Nephron progenitor cell (in vitro differentiated cells): Measurements from ENCODE around the gene ITGA3.
"Not testable (repeated sequence)": the region's sequence is repeated elsewhere in the genome, so short reads cannot be mapped to it uniquely, and the experiment has no call there.

Source experiments
- DNase-seq: peaks from one replicate; pipeline ENCODE4 v3.0.0; 2021
- H3K27ac Mint-ChIP-seq: 2 replicates; pipeline ENCODE4 v1.8.0; 2021; ENCODE audit warnings: mild to moderate bottlenecking, moderate library complexity, mixed read lengths
- H3K27me3 Mint-ChIP-seq: 2 replicates; pipeline ENCODE4 v1.8.0; 2021; ENCODE audit warnings: mild to moderate bottlenecking, low read depth, mixed read lengths; ENCODE audit not compliant: poor library complexity
- H3K36me3 Mint-ChIP-seq: 2 replicates; pipeline ENCODE4 v1.8.0; 2021; ENCODE audit warnings: low read depth, mixed read lengths
- H3K4me1 Mint-ChIP-seq: 2 replicates; pipeline ENCODE4 v1.8.0; 2021; ENCODE audit warnings: mixed read lengths
- H3K4me3 Mint-ChIP-seq: 2 replicates; pipeline ENCODE4 v1.8.0; 2021; ENCODE audit warnings: mild to moderate bottlenecking, moderate library complexity, mixed read lengths
- H3K9me3 Mint-ChIP-seq: 2 replicates; pipeline ENCODE4 v1.8.0; 2021; ENCODE audit warnings: mild to moderate bottlenecking, moderate library complexity, mixed read lengths
- CTCF ChIP-seq: fragments of 200-600 bp; sonication (generic); IDR thresholded peaks from 2 replicates; pipeline ENCODE4 v1.5.0; 2021; ENCODE audit warnings: antibody characterized with exemption

The ITGA3 gene

GRCh38 chr17:50036455-50037261, 19.3 kb upstream of the ITGA3 start:
- H3K27me3 Mint-ChIP-seq = peaks cover 4% of the 10 kb centered on the region
- peaks cover 43% of the 10 kb centered on the region for H3K4me1 Mint-ChIP-seq
- no peak for TF ChIP-seq CTCF
- H3K27ac Mint-ChIP-seq = no peak overlapping the region
- DNase-seq = no peak
- no peaks in the 10 kb centered on the region for H3K36me3 Mint-ChIP-seq
- H3K4me3 Mint-ChIP-seq = no peak overlapping the region
- H3K9me3 Mint-ChIP-seq = no peaks in the 10 kb centered on the region

- no peak for TF ChIP-seq CTCF
- H3K9me3 Mint-ChIP-seq = peaks cover 5% of the 10 kb centered on the region
- no peak overlapping the region for H3K4me3 Mint-ChIP-seq
- no peaks in the 10 kb centered on the region for H3K36me3 Mint-ChIP-seq
- no peak for DNase-seq
- H3K4me1 Mint-ChIP-seq = peaks cover 43% of the 10 kb centered on the region
- H3K27me3 Mint-ChIP-seq = peaks cover 10% of the 10 kb centered on the region
- H3K27ac Mint-ChIP-seq = peak overlapping the region; percentile 19
Observed at GRCh38 chr17:50037321-50038107, 18.4 kb upstream of the ITGA3 start.

- Mint-ChIP-seq H3K27me3 (peaks cover 14% of the 10 kb centered on the region), H3K4me1 (peaks cover 51% of the 10 kb centered on the region), H3K36me3 (no peaks in the 10 kb centered on the region), H3K4me3 (no peak overlapping the region), H3K9me3 (peaks cover 5% of the 10 kb centered on the region), H3K27ac (no peak overlapping the region)
- no peak for DNase-seq
- no peak for TF ChIP-seq CTCF
Observed at GRCh38 chr17:50039058-50039457, 16.9 kb upstream of the ITGA3 start.

GRCh38 chr17:50040496-50040895, 15.4 kb upstream of the ITGA3 start:
- not testable (repeated sequence) for DNase-seq, H3K27ac Mint-ChIP-seq, H3K36me3 Mint-ChIP-seq, H3K4me3 Mint-ChIP-seq, H3K9me3 Mint-ChIP-seq
- peaks cover 41% of the 10 kb centered on the region for H3K4me1 Mint-ChIP-seq
- peaks cover 14% of the 10 kb centered on the region for H3K27me3 Mint-ChIP-seq

- H3K4me1 Mint-ChIP-seq = peaks cover 34% of the 10 kb centered on the region
- TF ChIP-seq CTCF = no peak
- peaks cover 5% of the 10 kb centered on the region for H3K9me3 Mint-ChIP-seq
- H3K27me3 Mint-ChIP-seq = peaks cover 18% of the 10 kb centered on the region
- H3K4me3 Mint-ChIP-seq = no peak overlapping the region
- no peak for DNase-seq
- no peak overlapping the region for H3K27ac Mint-ChIP-seq
- no peaks in the 10 kb centered on the region for H3K36me3 Mint-ChIP-seq
Observed at GRCh38 chr17:50042211-50042610, 13.7 kb upstream of the ITGA3 start.

GRCh38 chr17:50043290-50044148, 12.4 kb upstream of the ITGA3 start:
- no peak for TF ChIP-seq CTCF
- Mint-ChIP-seq H3K4me3 (no peak overlapping the region), H3K27ac (no peak overlapping the region)

More at GRCh38 chr17:50043290-50044148, 12.4 kb upstream of the ITGA3 start:
- DNase-seq = no peak
- H3K4me1 Mint-ChIP-seq = peaks cover 34% of the 10 kb centered on the region
- no peaks in the 10 kb centered on the region for H3K36me3 Mint-ChIP-seq
- H3K9me3 Mint-ChIP-seq = peaks cover 5% of the 10 kb centered on the region
- H3K27me3 Mint-ChIP-seq = peaks cover 18% of the 10 kb centered on the region
